Choroid plexus epithelial cell (primary cell): ENCODE results near the gene SYNGR4.

Experiments used
- DNase-seq: peaks from one replicate; pipeline ENCODE4 v3.0.0-alpha.2; 2010; ENCODE audit warnings: low read depth
- H3K4me3 ChIP-seq: 2 replicates; pipeline ENCODE4 v1.5.1; 2011; ENCODE audit warnings: low read depth, mild to moderate bottlenecking, control low read depth, low read length, moderate library complexity
- CTCF ChIP-seq: conservative IDR thresholded peaks from 2 replicates; pipeline ENCODE4 v1.5.1; 2011; ENCODE audit warnings: low read depth, mild to moderate bottlenecking, control low read depth, inconsistent platforms, low read length, moderate library complexity

SYNGR4 gene

GRCh38 chr19:48353677-48354076 lies 10.5 kb upstream of the SYNGR4 start:
- TF ChIP-seq CTCF, result no peak

DNA sequence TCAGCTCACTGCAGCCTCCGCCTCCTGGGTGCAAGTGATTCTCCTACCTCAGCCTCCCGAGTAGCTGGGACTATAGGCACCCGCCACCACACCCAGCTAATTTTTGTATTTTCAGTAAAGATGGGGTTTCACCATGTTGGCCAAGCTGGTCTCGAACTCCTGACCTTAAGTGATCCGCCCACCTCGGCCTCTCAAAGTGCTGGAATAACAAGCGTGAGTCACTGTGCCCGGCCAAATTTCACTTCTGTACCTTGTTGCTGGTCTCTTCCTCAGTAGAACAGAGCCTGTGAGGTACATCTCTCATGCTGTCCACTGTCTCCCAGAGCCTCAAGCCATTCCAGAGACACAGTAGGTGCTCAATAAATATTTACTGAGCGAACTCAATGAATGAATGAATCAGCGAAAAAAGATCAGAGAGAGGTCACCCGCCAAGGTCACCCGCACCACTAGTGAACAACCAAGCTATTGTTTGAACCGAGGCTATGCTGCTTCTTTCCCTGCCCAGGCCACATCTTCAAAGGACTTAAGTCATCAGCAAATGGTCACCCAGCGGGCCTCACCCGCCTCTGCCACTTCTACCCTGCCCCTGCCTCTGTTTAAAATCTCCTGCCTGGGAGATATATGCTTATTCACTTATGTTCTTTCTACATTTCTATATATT lies 9.7 kb upstream of the SYNGR4 start:
- TF ChIP-seq CTCF, result no peak
- peak; percentile 40 for DNase-seq

More at GRCh38 chr19:48353677-48354076, 10.5 kb upstream of the SYNGR4 start:
- H3K4me3 ChIP-seq, result no peak overlapping the region
- peak; percentile 39 for DNase-seq

DNA sequence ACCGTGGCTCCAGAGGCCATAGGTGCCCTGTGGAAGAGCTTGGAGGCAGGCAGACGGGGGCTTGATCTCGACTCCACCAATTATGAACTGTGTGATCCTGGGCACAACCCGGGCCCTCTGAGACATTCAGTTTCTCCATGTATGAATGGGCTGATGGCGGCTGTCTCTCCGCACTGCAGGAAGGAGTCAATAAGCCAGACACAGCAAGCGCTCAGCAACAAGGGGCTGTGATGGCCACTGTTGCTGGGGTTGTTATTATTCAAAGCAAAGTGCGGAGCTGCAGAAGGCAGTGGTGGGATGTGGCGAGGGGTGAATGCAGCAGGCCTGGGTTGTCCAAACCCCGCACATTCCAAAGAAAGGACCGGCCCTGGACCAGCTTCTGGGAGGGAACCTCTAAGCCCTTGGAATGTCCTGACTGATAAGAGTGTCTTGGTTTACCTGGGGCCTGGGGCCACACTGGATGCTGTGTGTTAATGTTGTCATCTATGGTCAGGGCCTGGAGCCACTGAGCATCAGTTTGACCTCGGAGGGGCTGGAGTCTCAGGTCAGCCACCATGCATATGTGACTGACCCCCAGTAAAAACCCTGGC lies 8.7 kb upstream of the SYNGR4 start:
- DNase-seq, result no peak
- TF ChIP-seq CTCF, result no peak
- no peak overlapping the region for H3K4me3 ChIP-seq

More for the DNA sequence above, 9.7 kb upstream of the SYNGR4 start:
- no peak overlapping the region for H3K4me3 ChIP-seq

- no peak for DNase-seq
- no peak for TF ChIP-seq CTCF
- H3K4me3 ChIP-seq, result no peak overlapping the region
Observed at GRCh38 chr19:48359123-48359522, 5.0 kb upstream of the SYNGR4 start.

- H3K4me3 ChIP-seq, result no peak overlapping the region
- no peak for DNase-seq
- TF ChIP-seq CTCF, result no peak
Observed at GRCh38 chr19:48361912-48362311, 2.3 kb upstream of the SYNGR4 start.

DNA sequence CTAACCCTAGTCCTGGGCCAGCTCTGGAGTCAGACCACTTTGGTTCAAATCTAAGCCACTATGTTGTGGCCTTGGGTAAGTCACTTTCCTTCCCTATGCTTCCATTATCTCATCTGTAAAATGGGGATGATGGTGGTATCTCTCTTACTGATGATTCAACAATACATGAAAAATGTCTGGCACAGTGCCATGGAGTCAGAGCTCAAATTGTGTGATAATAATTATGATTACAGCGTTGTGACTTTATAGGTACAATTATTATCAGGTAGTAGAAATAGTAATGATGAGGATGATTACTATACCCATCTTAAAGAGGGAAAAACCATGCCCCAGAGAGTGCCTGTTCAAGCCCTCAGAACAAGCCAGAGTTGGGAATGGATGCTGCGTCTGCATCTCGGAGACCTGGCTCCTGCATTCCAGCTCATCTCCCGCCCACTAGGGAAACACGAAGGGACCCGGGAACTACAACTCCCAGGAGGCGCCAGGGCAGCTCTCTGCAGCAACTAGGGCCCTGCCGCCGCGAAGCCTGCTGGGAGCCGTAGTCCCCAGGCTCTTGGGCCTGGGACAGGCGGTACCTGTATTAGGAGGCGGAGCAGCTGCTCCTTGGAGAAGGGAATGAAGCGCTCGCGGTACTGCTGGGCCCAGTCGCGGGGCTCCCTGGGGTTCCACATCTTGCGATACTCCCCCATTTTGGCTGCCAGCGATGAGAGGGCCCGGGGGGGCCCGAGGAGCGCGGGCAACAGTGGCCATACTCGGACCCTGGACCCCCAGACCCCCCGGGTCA lies 1.3 kb upstream of the SYNGR4 start:
- peak overlapping the region; percentile 66 for H3K4me3 ChIP-seq
- no peak for TF ChIP-seq CTCF
- peak; percentile 98 for DNase-seq
